ENCODE results near the gene SLCO1B1. TPM values are rescaled to one million over a fixed set of nuclear protein-coding genes. Genes with fewer than 3 reads are reported as not detected.

Gene SLCO1B1
- polyA plus RNA-seq, 1 of the 3 experiments (the other 2 are of a cell fraction): not detected

DNA sequence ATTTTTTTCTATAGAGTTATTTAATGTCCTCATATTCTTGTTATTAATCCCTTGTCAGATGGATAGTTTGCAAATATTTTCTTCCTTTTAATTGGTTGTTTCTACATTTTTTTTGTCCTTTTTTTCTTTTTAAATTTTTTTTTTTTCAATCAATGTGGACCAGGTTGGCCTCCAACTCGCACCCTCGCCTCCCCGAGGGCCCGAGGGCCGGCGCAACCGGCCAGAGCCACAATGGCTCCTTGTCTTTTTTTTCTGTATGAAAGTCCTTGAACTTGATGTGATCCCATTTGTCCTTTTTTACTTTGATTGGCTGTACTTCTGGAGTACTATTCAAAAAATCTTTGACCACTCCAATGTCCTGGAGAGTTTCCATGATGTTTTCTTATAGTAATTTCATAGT, 17.7 kb upstream of the SLCO1B1 start:
- WGBS (ENCODE audit: low lambda C conversion rate): 23% methylated on average over 7 of the region's 7 CpGs
- H3K4me2 ChIP-seq: no peak overlapping the region
- no peak for DNase-seq
- CTCF ChIA-PET: no interaction called here
- H3K27me3 ChIP-seq (ENCODE audit: insufficient read depth): no peaks in the 10 kb centered on the region; the same call in 1 of the 2 replicates
- H3K4me1 ChIP-seq (ENCODE audit: control insufficient read depth in 1 of 2, insufficient read depth in 2 of 2, low read depth in 1 of 2, low read length in 1 of 2): no peaks in the 10 kb centered on the region
- TF ChIP-seq EP300 (IDR thresholded peaks at IDR 0.05; ENCODE audit: borderline replicate concordance in 1 of 2, low read depth in 1 of 2, low read length in 1 of 2) (no peak), USF2 (IDR thresholded peaks at IDR 0.05; ENCODE audit: borderline replicate concordance, low read depth, low read length) (no peak), REST (IDR thresholded peaks at IDR 0.05; ENCODE audit: low read depth, low read length) (no peak), FOSL2 (IDR thresholded peaks at IDR 0.05; ENCODE audit: borderline replicate concordance, low read depth) (no peak), SIN3A (IDR thresholded peaks at IDR 0.05; ENCODE audit: borderline replicate concordance, low read depth, low read length) (no peak), RFX5 (IDR thresholded peaks at IDR 0.05; ENCODE audit: low read length) (no peak), GABPA (IDR thresholded peaks at IDR 0.05; ENCODE audit: low read depth) (no peak), RXRA (IDR thresholded peaks at IDR 0.05; ENCODE audit: borderline replicate concordance, low read depth) (no peak), NFIC (IDR thresholded peaks at IDR 0.05; ENCODE audit: borderline replicate concordance) (no peak)
- TF ChIP-seq, protein P1, sequence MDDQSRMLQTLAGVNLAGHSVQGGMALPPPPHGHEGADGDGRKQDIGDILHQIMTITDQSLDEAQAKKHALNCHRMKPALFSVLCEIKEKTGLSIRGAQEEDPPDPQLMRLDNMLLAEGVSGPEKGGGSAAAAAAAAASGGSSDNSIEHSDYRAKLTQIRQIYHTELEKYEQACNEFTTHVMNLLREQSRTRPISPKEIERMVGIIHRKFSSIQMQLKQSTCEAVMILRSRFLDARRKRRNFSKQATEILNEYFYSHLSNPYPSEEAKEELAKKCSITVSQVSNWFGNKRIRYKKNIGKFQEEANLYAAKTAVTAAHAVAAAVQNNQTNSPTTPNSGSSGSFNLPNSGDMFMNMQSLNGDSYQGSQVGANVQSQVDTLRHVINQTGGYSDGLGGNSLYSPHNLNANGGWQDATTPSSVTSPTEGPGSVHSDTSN (IDR thresholded peaks at IDR 0.05): no peak
- TF ChIP-seq, protein P2, sequence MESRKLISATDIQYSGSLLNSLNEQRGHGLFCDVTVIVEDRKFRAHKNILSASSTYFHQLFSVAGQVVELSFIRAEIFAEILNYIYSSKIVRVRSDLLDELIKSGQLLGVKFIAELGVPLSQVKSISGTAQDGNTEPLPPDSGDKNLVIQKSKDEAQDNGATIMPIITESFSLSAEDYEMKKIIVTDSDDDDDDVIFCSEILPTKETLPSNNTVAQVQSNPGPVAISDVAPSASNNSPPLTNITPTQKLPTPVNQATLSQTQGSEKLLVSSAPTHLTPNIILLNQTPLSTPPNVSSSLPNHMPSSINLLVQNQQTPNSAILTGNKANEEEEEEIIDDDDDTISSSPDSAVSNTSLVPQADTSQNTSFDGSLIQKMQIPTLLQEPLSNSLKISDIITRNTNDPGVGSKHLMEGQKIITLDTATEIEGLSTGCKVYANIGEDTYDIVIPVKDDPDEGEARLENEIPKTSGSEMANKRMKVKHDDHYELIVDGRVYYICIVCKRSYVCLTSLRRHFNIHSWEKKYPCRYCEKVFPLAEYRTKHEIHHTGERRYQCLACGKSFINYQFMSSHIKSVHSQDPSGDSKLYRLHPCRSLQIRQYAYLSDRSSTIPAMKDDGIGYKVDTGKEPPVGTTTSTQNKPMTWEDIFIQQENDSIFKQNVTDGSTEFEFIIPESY (IDR thresholded peaks at IDR 0.05; ENCODE audit: borderline replicate concordance, low read depth): no peak
- no peaks in the 10 kb centered on the region for H3K9me3 ChIP-seq
- H3K79me2 ChIP-seq (ENCODE audit: insufficient read depth): no peaks in the 10 kb centered on the region
- H3K4me3 ChIP-seq (ENCODE audit: low read depth in 2 of 2, low read length in 1 of 2): no peak overlapping the region
- POLR2A ChIA-PET: no interaction called here
- no peak overlapping the region for H3K27ac ChIP-seq (ENCODE audit: low read depth in 2 of 2, low read length in 1 of 2)
- no peaks in the 10 kb centered on the region for H3K36me3 ChIP-seq (replicated peaks in 1 of 2; ENCODE audit: control insufficient read depth in 1 of 2, insufficient read depth in 2 of 2, low read length in 1 of 2)
- H3K9me2 ChIP-seq: no peaks in the 10 kb centered on the region
- no peak overlapping the region for H3K9ac ChIP-seq
- H3F3A ChIP-seq (replicated peaks; ENCODE audit: insufficient read depth): no peaks in the 10 kb centered on the region
- H2AFZ ChIP-seq (ENCODE audit: low read depth): no peak overlapping the region
- H4K20me1 ChIP-seq (ENCODE audit: insufficient read depth): no peaks in the 10 kb centered on the region

Measured in SK-N-SH (cell line).